Panc1 (cell line): ENCODE data around the gene ACVR1B.

ENCODE experiments used
- POLR2AphosphoS5 ChIP-seq: IDR thresholded peaks from 2 replicates; pipeline ENCODE4 v1.6.1; 2012; ENCODE audit warnings: mild to moderate bottlenecking, low read depth, low read length, moderate library complexity
- SIN3A ChIP-seq: IDR thresholded peaks from 2 replicates; pipeline ENCODE4 v1.6.1; 2012; ENCODE audit warnings: low read depth, mild to moderate bottlenecking, low read length, moderate library complexity, borderline replicate concordance; ENCODE audit not compliant: insufficient read depth
- TF ChIP-seq, protein P1 (sequence below): fragments of 450-650 bp; IDR thresholded peaks from 2 replicates; pipeline ENCODE4 v1.5.1; 2017; ENCODE audit warnings: mild to moderate bottlenecking
- TF ChIP-seq, protein P2 (sequence below), 2 experiments: IDR thresholded peaks; 2 replicates each; pipeline ENCODE4 v1.6.1; 2011 to 2012; ENCODE audit warnings: low read depth in 2 of 2, control low read depth in 1 of 2, low read length in 1 of 2, mild to moderate bottlenecking in 1 of 2, moderate library complexity in 1 of 2; ENCODE audit not compliant: insufficient read depth in 1 of 2

DNA sequence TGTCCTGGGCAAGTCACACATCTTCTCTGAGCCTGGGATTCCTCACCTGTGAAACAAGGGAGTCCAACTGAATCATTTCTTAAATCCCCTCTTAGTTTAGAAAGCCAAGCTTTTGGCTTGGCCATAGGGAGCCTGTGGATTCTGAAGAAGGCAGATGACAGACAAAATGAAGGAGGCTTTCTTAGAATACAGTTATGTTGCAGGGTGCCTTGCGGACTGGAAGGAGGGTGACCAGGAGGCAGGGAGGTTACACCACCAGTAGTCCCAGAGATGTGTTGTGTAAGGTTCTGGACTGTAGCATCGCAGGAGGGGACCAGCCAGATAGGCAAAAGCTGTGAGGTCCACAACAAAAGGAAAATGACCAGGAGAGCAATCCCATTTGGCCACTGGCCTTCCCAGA is 8.2 kb upstream of the ACVR1B start:
- TF ChIP-seq, protein P1, sequence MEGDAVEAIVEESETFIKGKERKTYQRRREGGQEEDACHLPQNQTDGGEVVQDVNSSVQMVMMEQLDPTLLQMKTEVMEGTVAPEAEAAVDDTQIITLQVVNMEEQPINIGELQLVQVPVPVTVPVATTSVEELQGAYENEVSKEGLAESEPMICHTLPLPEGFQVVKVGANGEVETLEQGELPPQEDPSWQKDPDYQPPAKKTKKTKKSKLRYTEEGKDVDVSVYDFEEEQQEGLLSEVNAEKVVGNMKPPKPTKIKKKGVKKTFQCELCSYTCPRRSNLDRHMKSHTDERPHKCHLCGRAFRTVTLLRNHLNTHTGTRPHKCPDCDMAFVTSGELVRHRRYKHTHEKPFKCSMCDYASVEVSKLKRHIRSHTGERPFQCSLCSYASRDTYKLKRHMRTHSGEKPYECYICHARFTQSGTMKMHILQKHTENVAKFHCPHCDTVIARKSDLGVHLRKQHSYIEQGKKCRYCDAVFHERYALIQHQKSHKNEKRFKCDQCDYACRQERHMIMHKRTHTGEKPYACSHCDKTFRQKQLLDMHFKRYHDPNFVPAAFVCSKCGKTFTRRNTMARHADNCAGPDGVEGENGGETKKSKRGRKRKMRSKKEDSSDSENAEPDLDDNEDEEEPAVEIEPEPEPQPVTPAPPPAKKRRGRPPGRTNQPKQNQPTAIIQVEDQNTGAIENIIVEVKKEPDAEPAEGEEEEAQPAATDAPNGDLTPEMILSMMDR: no peak
- TF ChIP-seq, protein P2, sequence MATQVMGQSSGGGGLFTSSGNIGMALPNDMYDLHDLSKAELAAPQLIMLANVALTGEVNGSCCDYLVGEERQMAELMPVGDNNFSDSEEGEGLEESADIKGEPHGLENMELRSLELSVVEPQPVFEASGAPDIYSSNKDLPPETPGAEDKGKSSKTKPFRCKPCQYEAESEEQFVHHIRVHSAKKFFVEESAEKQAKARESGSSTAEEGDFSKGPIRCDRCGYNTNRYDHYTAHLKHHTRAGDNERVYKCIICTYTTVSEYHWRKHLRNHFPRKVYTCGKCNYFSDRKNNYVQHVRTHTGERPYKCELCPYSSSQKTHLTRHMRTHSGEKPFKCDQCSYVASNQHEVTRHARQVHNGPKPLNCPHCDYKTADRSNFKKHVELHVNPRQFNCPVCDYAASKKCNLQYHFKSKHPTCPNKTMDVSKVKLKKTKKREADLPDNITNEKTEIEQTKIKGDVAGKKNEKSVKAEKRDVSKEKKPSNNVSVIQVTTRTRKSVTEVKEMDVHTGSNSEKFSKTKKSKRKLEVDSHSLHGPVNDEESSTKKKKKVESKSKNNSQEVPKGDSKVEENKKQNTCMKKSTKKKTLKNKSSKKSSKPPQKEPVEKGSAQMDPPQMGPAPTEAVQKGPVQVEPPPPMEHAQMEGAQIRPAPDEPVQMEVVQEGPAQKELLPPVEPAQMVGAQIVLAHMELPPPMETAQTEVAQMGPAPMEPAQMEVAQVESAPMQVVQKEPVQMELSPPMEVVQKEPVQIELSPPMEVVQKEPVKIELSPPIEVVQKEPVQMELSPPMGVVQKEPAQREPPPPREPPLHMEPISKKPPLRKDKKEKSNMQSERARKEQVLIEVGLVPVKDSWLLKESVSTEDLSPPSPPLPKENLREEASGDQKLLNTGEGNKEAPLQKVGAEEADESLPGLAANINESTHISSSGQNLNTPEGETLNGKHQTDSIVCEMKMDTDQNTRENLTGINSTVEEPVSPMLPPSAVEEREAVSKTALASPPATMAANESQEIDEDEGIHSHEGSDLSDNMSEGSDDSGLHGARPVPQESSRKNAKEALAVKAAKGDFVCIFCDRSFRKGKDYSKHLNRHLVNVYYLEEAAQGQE (IDR thresholded peaks at IDR 0.05; ENCODE audit: insufficient read depth in 1 of 2, low read depth in 2 of 2, low read length in 1 of 2): no peak
- TF ChIP-seq SIN3A (no peak), POLR2AphosphoS5 (no peak)
